ENCODE data around the gene ELOVL6. TPM values are rescaled to one million over a fixed set of nuclear protein-coding genes. Genes with fewer than 3 reads are reported as not detected.
A peak's percentile ranks its signal among the peaks of the same experiment; 100 is the strongest.

Gene ELOVL6
- total RNA-seq, 4 donors from 2014 or later: 3.4 to 25.9 (median 11.4) TPM

GRCh38 chr4:110201502-110201901 is 3.1 kb upstream of the ELOVL6 start:
- Histone ChIP-seq H3K9me3 (no peaks in the 10 kb centered on the region), H3K27ac (no peak overlapping the region), H3K4me1 (peaks cover 0 to 7% (median 5%) of the 10 kb centered on the region in 4 donors), H3K4me3 (no peak overlapping the region), H3K27me3 (no peaks in the 10 kb centered on the region), H3K36me3 (no peaks in the 10 kb centered on the region)
- TF ChIP-seq CTCF (IDR thresholded peaks at IDR 0.05) (no peak), POLR2AphosphoS5 (IDR thresholded peaks at IDR 0.05) (no peak), EP300 (IDR thresholded peaks at IDR 0.05; ENCODE audit: low read depth) (no peak), POLR2A (IDR thresholded peaks at IDR 0.05) (no peak)
- in situ Hi-C loops (cut with MboI; ENCODE audit: low pct_ligation_motif_present in 1 of 4, low pct_unique_long_range_greater_than_20kb in 1 of 4, low sequenced_read_pairs in 3 of 4): loop anchor here in 3 of 4 donors (10.0 to 25.0 kb wide), 3 partner anchors 147 to 311 kb away; no protein-coding TSS in a partner anchor
- DNase-seq: no peak
- intact Hi-C loops (cut with DNase I; ENCODE audit: low total_unique reads): no loop called here
- 75 to 77% methylated on average over 2 of the region's 2 CpGs for WGBS, 2 donors (ENCODE audit: low coverage in 1 of 2)

- intact Hi-C loops (cut with DNase I; ENCODE audit: low total_unique reads): no loop called here
- Histone ChIP-seq H3K9me3 (no peaks in the 10 kb centered on the region), H3K27ac (no peak overlapping the region), H3K4me1 (peaks cover 0 to 8% (median 7%) of the 10 kb centered on the region in 4 donors), H3K36me3 (no peaks in the 10 kb centered on the region), H3K27me3 (no peaks in the 10 kb centered on the region), H3K4me3 (no peak overlapping the region)
- in situ Hi-C loops (cut with MboI; ENCODE audit: low pct_ligation_motif_present in 1 of 4, low pct_unique_long_range_greater_than_20kb in 1 of 4, low sequenced_read_pairs in 3 of 4): loop anchor here in 3 of 4 donors (10.0 to 25.0 kb wide), 3 partner anchors 146 to 312 kb away; no protein-coding TSS in a partner anchor
- 79 to 87% methylated on average over 2 of the region's 2 CpGs for WGBS, 2 donors (ENCODE audit: low coverage in 1 of 2)
- no peak for TF ChIP-seq POLR2AphosphoS5 (IDR thresholded peaks at IDR 0.05)
- TF ChIP-seq CTCF (IDR thresholded peaks at IDR 0.05): no peak
- TF ChIP-seq POLR2A (IDR thresholded peaks at IDR 0.05): no peak
- TF ChIP-seq EP300 (IDR thresholded peaks at IDR 0.05; ENCODE audit: low read depth): no peak
- no peak for DNase-seq
These were observed 2.3 kb upstream of the ELOVL6 start for GRCh38 chr4:110200689-110201088.

- Histone ChIP-seq H3K27ac (peak overlapping the region; percentile 87 to 96 (median 92)), H3K4me1 (peaks cover 0 to 34% (median 26%) of the 10 kb centered on the region in 4 donors)
- peak; percentile 22 for DNase-seq
These were observed 373 bp downstream of the ELOVL6 start for GRCh38 chr4:110198049-110198434.

GRCh38 chr4:110197529-110198042 is 829 bp downstream of the ELOVL6 start:
- Histone ChIP-seq H3K4me3 (peak overlapping the region; percentile 56 to 85 (median 76)), H3K36me3 (no peaks in the 10 kb centered on the region), H3K4me1 (peaks cover 0 to 34% (median 26%) of the 10 kb centered on the region in 4 donors), H3K9me3 (no peaks in the 10 kb centered on the region), H3K27me3 (no peaks in the 10 kb centered on the region), H3K27ac (peak overlapping the region; percentile 87 to 96 (median 92))
- 0 to 1% methylated on average over 7 to 26 of the region's 26 CpGs for WGBS, 2 donors (ENCODE audit: low coverage in 1 of 2)
- DNase-seq: peak; percentile 56
- TF ChIP-seq CTCF (IDR thresholded peaks at IDR 0.05) (no peak), EP300 (IDR thresholded peaks at IDR 0.05; ENCODE audit: low read depth) (no peak), POLR2A (IDR thresholded peaks at IDR 0.05) (no peak), POLR2AphosphoS5 (IDR thresholded peaks at IDR 0.05) (peak in 1 of 3 donors; percentile 11)
- in situ Hi-C loops (cut with MboI; ENCODE audit: low pct_ligation_motif_present in 1 of 4, low pct_unique_long_range_greater_than_20kb in 1 of 4, low sequenced_read_pairs in 3 of 4): no loop called here
- intact Hi-C loops (cut with DNase I; ENCODE audit: low total_unique reads): no loop called here

More at GRCh38 chr4:110198049-110198434, 373 bp downstream of the ELOVL6 start:
- WGBS, 2 donors (ENCODE audit: low coverage in 1 of 2): 0% methylated on average over 8 to 24 of the region's 24 CpGs
- Histone ChIP-seq H3K4me3 (peak overlapping the region; percentile 56 to 85 (median 76)), H3K27me3 (no peaks in the 10 kb centered on the region), H3K36me3 (no peaks in the 10 kb centered on the region), H3K9me3 (no peaks in the 10 kb centered on the region)
- no peak for TF ChIP-seq CTCF (IDR thresholded peaks at IDR 0.05)
- no peak for TF ChIP-seq POLR2AphosphoS5 (IDR thresholded peaks at IDR 0.05)
- TF ChIP-seq EP300 (IDR thresholded peaks at IDR 0.05; ENCODE audit: low read depth): no peak
- TF ChIP-seq POLR2A (IDR thresholded peaks at IDR 0.05): no peak
- intact Hi-C loops (cut with DNase I; ENCODE audit: low total_unique reads): no loop called here
- in situ Hi-C loops (cut with MboI; ENCODE audit: low pct_ligation_motif_present in 1 of 4, low pct_unique_long_range_greater_than_20kb in 1 of 4, low sequenced_read_pairs in 3 of 4): no loop called here

Measured in transverse colon (tissue), 4 donors.